CD14-positive monocyte (primary cell): ENCODE data around the gene CD34. TPM values are rescaled to one million over a fixed set of nuclear protein-coding genes. Genes with fewer than 3 reads are reported as not detected.

Experiments
- DNase-seq, 3 donors: peaks; one replicate each; pipeline ENCODE4 v3.0.0-alpha.2; 2011 to 2022
- H2AFZ ChIP-seq: 2 replicates; pipeline ENCODE4 v1.6.0; 2012; ENCODE audit warnings: mild to moderate bottlenecking, low read depth, low read length, inconsistent platforms; ENCODE audit not compliant: insufficient read depth, poor library complexity, severe bottlenecking
- H3K27ac ChIP-seq, 2 donors: 1 replicate in 1 of 2; 2 replicates in 1 of 2; pipeline ENCODE4 v1.5.1; 2012 to 2013; ENCODE audit warnings: low read length in 2 of 2, control low read depth in 1 of 2, inconsistent platforms in 1 of 2, low read depth in 1 of 2, mild to moderate bottlenecking in 1 of 2
- H3K27me3 ChIP-seq, 2 donors: one replicate each; pipeline versions ENCODE4 v1.6.0 to v1.6.1; 2011 to 2013; ENCODE audit warnings: low read length in 2 of 2; ENCODE audit not compliant: control insufficient read depth in 2 of 2, insufficient read depth in 2 of 2
- H3K36me3 ChIP-seq, 2 donors: replicated peaks in 1 of 2; 1 replicate in 1 of 2; 2 replicates in 1 of 2; pipeline versions ENCODE4 v1.5.1 to v1.6.1; 2012 to 2013; ENCODE audit warnings: low read length in 2 of 2, control low read depth in 1 of 2, inconsistent platforms in 1 of 2, mild to moderate bottlenecking in 1 of 2; ENCODE audit not compliant: insufficient read depth in 2 of 2, control insufficient read depth in 1 of 2
- H3K4me1 ChIP-seq, 2 donors: 1 replicate in 1 of 2; 2 replicates in 1 of 2; pipeline versions ENCODE4 v1.5.1 to v1.6.1; 2012 to 2013; ENCODE audit warnings: low read length in 2 of 2, control low read depth in 1 of 2, inconsistent platforms in 1 of 2, mild to moderate bottlenecking in 1 of 2, moderate library complexity in 1 of 2; ENCODE audit not compliant: insufficient read depth in 2 of 2, control insufficient read depth in 1 of 2
- H3K4me2 ChIP-seq: replicated peaks from 2 replicates; pipeline ENCODE3; 2012; ENCODE audit warnings: low read length, moderate library complexity, mild to moderate bottlenecking; ENCODE audit not compliant: poor library complexity, severe bottlenecking; ENCODE audit errors: extremely low read depth
- H3K4me3 ChIP-seq, 3 experiments: fragments of 200-600 bp in 1 of 3; sonication (generic) in 1 of 3; replicated peaks in 1 of 3; 1 replicate in 2 of 3; 2 replicates in 1 of 3; pipeline ENCODE4 v1.5.1; 2011 to 2013; ENCODE audit warnings: low read length in 3 of 3, mild to moderate bottlenecking in 3 of 3, control low read depth in 2 of 3, low read depth in 2 of 3, inconsistent platforms in 1 of 3, moderate library complexity in 1 of 3
- H3K79me2 ChIP-seq: 2 replicates; pipeline ENCODE4 v1.6.0; 2012; ENCODE audit warnings: mild to moderate bottlenecking, control low read depth, inconsistent platforms, low read length, moderate library complexity; ENCODE audit not compliant: insufficient read depth
- H3K9ac ChIP-seq: 2 replicates; pipeline ENCODE4 v1.6.0; 2017; ENCODE audit warnings: low read length, mild to moderate bottlenecking; ENCODE audit not compliant: insufficient read depth, poor library complexity, severe bottlenecking
- H3K9me3 ChIP-seq, 2 donors: replicated peaks in 1 of 2; 1 replicate in 1 of 2; 2 replicates in 1 of 2; pipeline versions ENCODE4 v1.5.1 to v1.6.1; 2012 to 2013; ENCODE audit warnings: low read length in 2 of 2, control low read depth in 1 of 2; ENCODE audit not compliant: control insufficient read depth in 1 of 2, insufficient read depth in 1 of 2
- H4K20me1 ChIP-seq: 2 replicates; pipeline ENCODE4 v1.6.0; 2012; ENCODE audit warnings: mild to moderate bottlenecking, low read length, control low read depth, moderate library complexity; ENCODE audit not compliant: insufficient read depth
- H3K27ac Mint-ChIP-seq, 7 donors: one replicate each; pipeline ENCODE4 v1.8.0; 2020; ENCODE audit warnings: mild to moderate bottlenecking in 7 of 7, mixed read lengths in 7 of 7, moderate library complexity in 6 of 7, inconsistent platforms in 2 of 7
- H3K27me3 Mint-ChIP-seq, 3 donors: one replicate each; pipeline ENCODE4 v1.8.0; 2021 to 2022; ENCODE audit warnings: low read depth in 3 of 3, mild to moderate bottlenecking in 3 of 3, mixed read lengths in 3 of 3, moderate library complexity in 3 of 3, inconsistent platforms in 1 of 3
- H3K36me3 Mint-ChIP-seq, 2 donors: one replicate each; pipeline ENCODE4 v1.8.0; 2020; ENCODE audit warnings: mixed read lengths in 2 of 2, inconsistent platforms in 1 of 2, mild to moderate bottlenecking in 1 of 2
- H3K4me1 Mint-ChIP-seq: one replicate; pipeline ENCODE4 v1.8.0; 2020; ENCODE audit warnings: mild to moderate bottlenecking, mixed read lengths
- H3K4me3 Mint-ChIP-seq, 2 donors: one replicate each; pipeline ENCODE4 v1.8.0; 2020; ENCODE audit warnings: mild to moderate bottlenecking in 2 of 2, mixed read lengths in 2 of 2, moderate library complexity in 1 of 2
- H3K9me3 Mint-ChIP-seq, 7 donors: one replicate each; pipeline ENCODE4 v1.8.0; 2020 to 2022; ENCODE audit warnings: mixed read lengths in 7 of 7, mild to moderate bottlenecking in 6 of 7, moderate library complexity in 6 of 7, inconsistent platforms in 2 of 7
- CTCF ChIP-seq: fragments of 200-600 bp; IDR thresholded peaks from one replicate; pipeline ENCODE4 v1.8.0; 2022; ENCODE audit warnings: antibody characterized with exemption, mild to moderate bottlenecking
- WGBS: methylation state at CpG from one replicate; pipeline ENCODE4 v1.1.5; 2013; ENCODE audit warnings: missing lambda C conversion rate; ENCODE audit not compliant: insufficient coverage; 5-methylcytosine and 5-hydroxymethylcytosine counted together
- intact Hi-C, 2 donors: fragments of 100-400 bp; cut with micrococcal nuclease; formaldehyde crosslinking; loops; one replicate each; pipeline versions ENCODE4 v1.15.0 to v1.15.1; 2023
- polyA plus RNA-seq, 3 donors: library from polyadenylated mRNA; depleted of rRNA in 1 of 3; unstranded in 2 of 3; stranded (reverse) in 1 of 3; fragments of 300-500 nt in 2 of 3; fragments of >200 nt in 1 of 3; fragmentation: Illumina TruSeq in 2 of 3; gene quantifications; 1 replicate in 2 of 3; 2 replicates in 1 of 3; pipeline ENCODE4 v1.2.3, GENCODE V29; 2012 to 2021

The CD34 gene
- polyA plus RNA-seq, 3 donors: 0.03 TPM; not detected in 2

GRCh38 chr1:207862241-207862787 is 48.6 kb downstream of the CD34 start:
- Histone ChIP-seq H3K27me3 (no peaks in the 10 kb centered on the region), H2AFZ (no peak overlapping the region), H3K4me3 (no peak overlapping the region), H3K27ac (no peak overlapping the region), H3K4me2 (no peak overlapping the region), H3K36me3 (peaks cover 11 to 52% of the 10 kb centered on the region in 2 donors), H3K79me2 (peaks cover 92% of the 10 kb centered on the region), H3K9ac (no peak overlapping the region), H3K9me3 (no peaks in the 10 kb centered on the region), H4K20me1 (peaks cover 80% of the 10 kb centered on the region), H3K4me1 (peaks cover 61 to 79% of the 10 kb centered on the region in 2 donors)
- no CpG with 5 or more reads among the region's 2 CpGs for WGBS
- TF ChIP-seq CTCF: no peak
- H3K4me1 Mint-ChIP-seq: peaks cover 58% of the 10 kb centered on the region
- DNase-seq: no peak
- H3K4me3 Mint-ChIP-seq: no peak overlapping the region
- no peaks in the 10 kb centered on the region for H3K9me3 Mint-ChIP-seq
- H3K27ac Mint-ChIP-seq: peak overlapping the region in 3 of 7 donors; percentile 64 to 78 (median 73)
- intact Hi-C loops: loop anchor here in 1 of 2 donors (1.0 kb wide), 1 partner anchor 9 kb away; no protein-coding TSS in a partner anchor
- peaks cover 50% of the 10 kb centered on the region in 2 donors for H3K36me3 Mint-ChIP-seq
- H3K27me3 Mint-ChIP-seq: peaks cover 0 to 2% (median 0%) of the 10 kb centered on the region in 3 donors

GRCh38 chr1:207861442-207862177 is 49.3 kb downstream of the CD34 start:
- Histone ChIP-seq H3K4me3 (no peak overlapping the region), H3K27me3 (no peaks in the 10 kb centered on the region), H3K4me2 (no peak overlapping the region), H2AFZ (no peak overlapping the region), H3K4me1 (peaks cover 60 to 77% of the 10 kb centered on the region in 2 donors), H3K79me2 (peaks cover 92% of the 10 kb centered on the region), H3K27ac (peak overlapping the region in 1 of 2 donors; percentile 10), H3K36me3 (peaks cover 11 to 57% of the 10 kb centered on the region in 2 donors), H3K9ac (peak overlapping the region; percentile 4), H4K20me1 (peaks cover 83% of the 10 kb centered on the region), H3K9me3 (no peaks in the 10 kb centered on the region)
- Mint-ChIP-seq H3K4me1 (peaks cover 55% of the 10 kb centered on the region), H3K9me3 (no peaks in the 10 kb centered on the region), H3K36me3 (peaks cover 45 to 51% of the 10 kb centered on the region in 2 donors), H3K27ac (peak overlapping the region in 5 of 7 donors; percentile 54 to 78 (median 65)), H3K27me3 (peaks cover 0 to 2% (median 0%) of the 10 kb centered on the region in 3 donors), H3K4me3 (no peak overlapping the region)
- DNase-seq: no peak
- intact Hi-C loops: loop anchor here in 1 of 2 donors (1.0 kb wide), 1 partner anchor 8 kb away; no protein-coding TSS in a partner anchor
- 20% methylated on average over 9 of the region's 9 CpGs for WGBS
- TF ChIP-seq CTCF: no peak
